GM19240 (cell line): Measurements from ENCODE around the gene BLZF1.
"Not testable (repeated sequence)": the region's sequence is repeated elsewhere in the genome, so short reads cannot be mapped to it uniquely, and the experiment has no call there.

Experiments used
- DNase-seq: peaks from one replicate; pipeline ENCODE4 v3.0.0; 2011; ENCODE audit warnings: low spot score; ENCODE audit not compliant: insufficient read length

The BLZF1 gene

GRCh38 chr1:169367686-169368405 is at the start of gene BLZF1, which contains the start of gene NME7:
Gene BLZF1, plus strand, starts transcription at chr1:169368195. Its CDS starts 1,328 bp downstream, at chr1:169369523.
Gene NME7, minus strand, starts transcription at chr1:169367797. Its CDS starts 87 bp downstream, at chr1:169367710.
- peak; percentile 62 for DNase-seq

GRCh38 chr1:169318536-169319244 is 49.3 kb upstream of the BLZF1 start:
- no peak for DNase-seq

GRCh38 chr1:169321539-169321938 is 46.5 kb upstream of the BLZF1 start:
- no peak for DNase-seq

GRCh38 chr1:169322138-169322537 is 45.9 kb upstream of the BLZF1 start:
- DNase-seq, result no peak

- no peak for DNase-seq
Observed at GRCh38 chr1:169325117-169325516, 42.9 kb upstream of the BLZF1 start.

GRCh38 chr1:169326261-169326955 is 41.6 kb upstream of the BLZF1 start:
- no peak for DNase-seq

GRCh38 chr1:169326956-169327268 is 41.1 kb upstream of the BLZF1 start:
- DNase-seq, result no peak

- DNase-seq, result no peak
Observed at GRCh38 chr1:169327875-169328274, 40.1 kb upstream of the BLZF1 start.

GRCh38 chr1:169329383-169329782 is 38.6 kb upstream of the BLZF1 start:
- no peak for DNase-seq

- no peak for DNase-seq
Observed at GRCh38 chr1:169330927-169331326, 37.1 kb upstream of the BLZF1 start.

GRCh38 chr1:169334727-169335126 is 33.3 kb upstream of the BLZF1 start:
- not testable (repeated sequence) for DNase-seq

- DNase-seq, result not testable (repeated sequence)
Observed at GRCh38 chr1:169336947-169337715, 30.9 kb upstream of the BLZF1 start.

GRCh38 chr1:169338617-169339016 is 29.4 kb upstream of the BLZF1 start:
- no peak for DNase-seq

- no peak for DNase-seq
Observed at GRCh38 chr1:169339773-169340172, 28.2 kb upstream of the BLZF1 start.

- no peak for DNase-seq
Observed at GRCh38 chr1:169340882-169341281, 27.1 kb upstream of the BLZF1 start.

- not testable (repeated sequence) for DNase-seq
Observed at GRCh38 chr1:169342096-169342495, 25.9 kb upstream of the BLZF1 start.

- DNase-seq, result no peak
Observed at GRCh38 chr1:169345511-169345910, 22.5 kb upstream of the BLZF1 start.

GRCh38 chr1:169346036-169346589 is 21.9 kb upstream of the BLZF1 start:
- DNase-seq, result no peak

GRCh38 chr1:169347688-169348382 is 20.2 kb upstream of the BLZF1 start:
- no peak for DNase-seq

GRCh38 chr1:169348383-169349036 is 19.5 kb upstream of the BLZF1 start:
- DNase-seq, result no peak
